Activated CD4-positive, alpha-beta T cell treated with anti-CD3 and anti-CD28 coated beads, Interleukin-2, amount 50 U/mL, for 4 hours (primary cell): ENCODE measurements around the gene GLDC.
"Not testable (repeated sequence)": the region's sequence is repeated elsewhere in the genome, so short reads cannot be mapped to it uniquely, and the experiment has no call there.

Source experiments
- DNase-seq, 2 experiments: peaks; one replicate each; pipeline ENCODE4 v3.0.0-alpha.2; 2020

Gene GLDC

GRCh38 chr9:6645355-6646292, at the start of gene GLDC:
GLDC (minus strand) TSS chr9:6645729; CDS start chr9:6645499, 230 bp downstream.
- peak; percentile 41 to 42 for DNase-seq

- DNase-seq, result no peak
Observed at GRCh38 chr9:6692881-6693361, 47.4 kb upstream of the GLDC start.

- DNase-seq, result no peak
Observed at GRCh38 chr9:6692433-6692832, 46.9 kb upstream of the GLDC start.

GRCh38 chr9:6690675-6691070, 45.1 kb upstream of the GLDC start:
- DNase-seq, result not testable (repeated sequence)

GRCh38 chr9:6689893-6690674, 44.6 kb upstream of the GLDC start:
- DNase-seq, result no peak

GRCh38 chr9:6687180-6687579, 41.7 kb upstream of the GLDC start:
- DNase-seq, result no peak

GRCh38 chr9:6686396-6686795, 40.9 kb upstream of the GLDC start:
- DNase-seq, result no peak

GRCh38 chr9:6681957-6682501, 36.5 kb upstream of the GLDC start:
- DNase-seq, result no peak

GRCh38 chr9:6681147-6681956, 35.8 kb upstream of the GLDC start:
- peak; percentile 85 to 89 for DNase-seq

GRCh38 chr9:6680797-6681146, 35.2 kb upstream of the GLDC start:
- peak in 1 of 2 experiments; percentile 59 for DNase-seq

- DNase-seq, result no peak
Observed at GRCh38 chr9:6677803-6678202, 32.3 kb upstream of the GLDC start.

GRCh38 chr9:6676254-6676921, 30.9 kb upstream of the GLDC start:
- no peak for DNase-seq

- no peak for DNase-seq
Observed at GRCh38 chr9:6675268-6675667, 29.7 kb upstream of the GLDC start.

- no peak for DNase-seq
Observed at GRCh38 chr9:6673326-6674025, 27.9 kb upstream of the GLDC start.

- no peak for DNase-seq
Observed at GRCh38 chr9:6672118-6672517, 26.6 kb upstream of the GLDC start.

- DNase-seq, result no peak
Observed at GRCh38 chr9:6671416-6671815, 25.9 kb upstream of the GLDC start.

GRCh38 chr9:6669881-6670280, 24.4 kb upstream of the GLDC start:
- no peak for DNase-seq

GRCh38 chr9:6667633-6668280, 22.2 kb upstream of the GLDC start:
- DNase-seq, result no peak

GRCh38 chr9:6667080-6667479, 21.6 kb upstream of the GLDC start:
- no peak for DNase-seq

GRCh38 chr9:6665628-6666027, 20.1 kb upstream of the GLDC start:
- DNase-seq, result no peak

- DNase-seq, result no peak
Observed at GRCh38 chr9:6664204-6664680, 18.7 kb upstream of the GLDC start.
